IPS-15b (cell line): ENCODE results near the gene LYPD8.

Experiments used
- H3K27me3 ChIP-seq: one replicate; pipeline ENCODE4 v1.6.1; 2013; ENCODE audit warnings: low read length; ENCODE audit not compliant: control insufficient read depth, insufficient read depth
- H3K36me3 ChIP-seq: one replicate; pipeline ENCODE4 v1.6.1; 2013; ENCODE audit warnings: low read length; ENCODE audit not compliant: control insufficient read depth, insufficient read depth
- H3K4me1 ChIP-seq: one replicate; pipeline ENCODE4 v1.6.1; 2013; ENCODE audit warnings: mild to moderate bottlenecking, low read length; ENCODE audit not compliant: control insufficient read depth, insufficient read depth
- H3K4me3 ChIP-seq: one replicate; pipeline ENCODE4 v1.5.1; 2013; ENCODE audit warnings: low read depth, low read length
- H3K9ac ChIP-seq: one replicate; pipeline ENCODE4 v1.6.1; 2013; ENCODE audit warnings: low read depth, mild to moderate bottlenecking, low read length
- H3K9me3 ChIP-seq: one replicate; pipeline ENCODE4 v1.6.1; 2013; ENCODE audit warnings: mild to moderate bottlenecking, low read length; ENCODE audit not compliant: control insufficient read depth, insufficient read depth

LYPD8 gene

GRCh38 chr1:248788327-248788726, 32.8 kb upstream of the LYPD8 start:
- no peak overlapping the region for H3K4me3 ChIP-seq
- H3K27me3 ChIP-seq, result no peaks in the 10 kb centered on the region
- H3K4me1 ChIP-seq, result no peaks in the 10 kb centered on the region
- H3K36me3 ChIP-seq, result no peaks in the 10 kb centered on the region
- H3K9ac ChIP-seq, result no peak overlapping the region
- peaks cover 4% of the 10 kb centered on the region for H3K9me3 ChIP-seq

- Histone ChIP-seq H3K9me3 (peaks cover 4% of the 10 kb centered on the region), H3K27me3 (no peaks in the 10 kb centered on the region), H3K36me3 (no peaks in the 10 kb centered on the region)
Observed at GRCh38 chr1:248787430-248787829, 31.9 kb upstream of the LYPD8 start.

GRCh38 chr1:248786156-248786555, 30.6 kb upstream of the LYPD8 start:
- Histone ChIP-seq H3K27me3 (no peaks in the 10 kb centered on the region), H3K9ac (no peak overlapping the region), H3K4me3 (no peak overlapping the region), H3K36me3 (no peaks in the 10 kb centered on the region), H3K9me3 (peaks cover 4% of the 10 kb centered on the region), H3K4me1 (no peaks in the 10 kb centered on the region)

More at GRCh38 chr1:248787430-248787829, 31.9 kb upstream of the LYPD8 start:
- Histone ChIP-seq H3K4me3 (no peak overlapping the region), H3K4me1 (no peaks in the 10 kb centered on the region), H3K9ac (no peak overlapping the region)

GRCh38 chr1:248783367-248783766, 27.8 kb upstream of the LYPD8 start:
- Histone ChIP-seq H3K27me3 (no peaks in the 10 kb centered on the region), H3K9me3 (peaks cover 4% of the 10 kb centered on the region), H3K4me3 (no peak overlapping the region)

GRCh38 chr1:248782416-248783141, 27.0 kb upstream of the LYPD8 start:
- H3K4me1 ChIP-seq, result no peaks in the 10 kb centered on the region
- no peaks in the 10 kb centered on the region for H3K27me3 ChIP-seq
- no peak overlapping the region for H3K4me3 ChIP-seq
- no peaks in the 10 kb centered on the region for H3K36me3 ChIP-seq
- no peak overlapping the region for H3K9ac ChIP-seq
- H3K9me3 ChIP-seq, result no peaks in the 10 kb centered on the region

More at GRCh38 chr1:248783367-248783766, 27.8 kb upstream of the LYPD8 start:
- Histone ChIP-seq H3K4me1 (no peaks in the 10 kb centered on the region), H3K9ac (no peak overlapping the region), H3K36me3 (no peaks in the 10 kb centered on the region)

GRCh38 chr1:248779350-248779749, 23.8 kb upstream of the LYPD8 start:
- Histone ChIP-seq H3K9ac (no peak overlapping the region), H3K4me3 (no peak overlapping the region), H3K9me3 (no peaks in the 10 kb centered on the region), H3K36me3 (no peaks in the 10 kb centered on the region), H3K4me1 (no peaks in the 10 kb centered on the region), H3K27me3 (no peaks in the 10 kb centered on the region)

GRCh38 chr1:248778906-248779305, 23.3 kb upstream of the LYPD8 start:
- Histone ChIP-seq H3K36me3 (no peaks in the 10 kb centered on the region), H3K27me3 (no peaks in the 10 kb centered on the region), H3K4me3 (no peak overlapping the region), H3K9me3 (no peaks in the 10 kb centered on the region), H3K9ac (no peak overlapping the region), H3K4me1 (no peaks in the 10 kb centered on the region)

- Histone ChIP-seq H3K4me3 (no peak overlapping the region), H3K9me3 (no peaks in the 10 kb centered on the region), H3K27me3 (no peaks in the 10 kb centered on the region), H3K4me1 (no peaks in the 10 kb centered on the region), H3K36me3 (no peaks in the 10 kb centered on the region), H3K9ac (no peak overlapping the region)
Observed at GRCh38 chr1:248776991-248777390, 21.4 kb upstream of the LYPD8 start.

GRCh38 chr1:248775441-248775840, 19.9 kb upstream of the LYPD8 start:
- H3K4me1 ChIP-seq, result no peaks in the 10 kb centered on the region
- no peaks in the 10 kb centered on the region for H3K9me3 ChIP-seq
- H3K9ac ChIP-seq, result no peak overlapping the region
- H3K4me3 ChIP-seq, result no peak overlapping the region
- H3K36me3 ChIP-seq, result no peaks in the 10 kb centered on the region
- H3K27me3 ChIP-seq, result no peaks in the 10 kb centered on the region

- no peak overlapping the region for H3K9ac ChIP-seq
- H3K4me1 ChIP-seq, result no peaks in the 10 kb centered on the region
- H3K27me3 ChIP-seq, result no peaks in the 10 kb centered on the region
- H3K9me3 ChIP-seq, result peaks cover 23% of the 10 kb centered on the region
- H3K36me3 ChIP-seq, result no peaks in the 10 kb centered on the region
- H3K4me3 ChIP-seq, result no peak overlapping the region
Observed at GRCh38 chr1:248759644-248760043, 4.1 kb upstream of the LYPD8 start.

GRCh38 chr1:248758352-248758751, 2.8 kb upstream of the LYPD8 start:
- Histone ChIP-seq H3K27me3 (no peaks in the 10 kb centered on the region), H3K9me3 (peaks cover 36% of the 10 kb centered on the region), H3K9ac (no peak overlapping the region), H3K4me1 (no peaks in the 10 kb centered on the region), H3K4me3 (no peak overlapping the region), H3K36me3 (no peaks in the 10 kb centered on the region)

- peaks cover 41% of the 10 kb centered on the region for H3K9me3 ChIP-seq
- H3K9ac ChIP-seq, result no peak overlapping the region
- no peaks in the 10 kb centered on the region for H3K36me3 ChIP-seq
- no peaks in the 10 kb centered on the region for H3K4me1 ChIP-seq
- no peak overlapping the region for H3K4me3 ChIP-seq
- H3K27me3 ChIP-seq, result no peaks in the 10 kb centered on the region
Observed at GRCh38 chr1:248757784-248758195, 2.2 kb upstream of the LYPD8 start.
